Neural progenitor cell (in vitro differentiated cells): ENCODE results near the gene STAG3.
"Not testable (repeated sequence)": the region's sequence is repeated elsewhere in the genome, so short reads cannot be mapped to it uniquely, and the experiment has no call there.

ENCODE experiments used
- CTCF ChIP-seq: fragments of 200-600 bp; sonication (generic); IDR thresholded peaks from 2 replicates; pipeline ENCODE4 v1.5.1; 2017; ENCODE audit warnings: antibody characterized with exemption, mild to moderate bottlenecking
- EZH2 ChIP-seq: fragments of 200-600 bp; sonication (generic); IDR thresholded peaks from 2 replicates; pipeline ENCODE4 v1.6.1; 2017; ENCODE audit warnings: antibody characterized with exemption, mild to moderate bottlenecking, moderate library complexity
- EZH2phosphoT487 ChIP-seq: fragments of 200-600 bp; sonication (generic); IDR thresholded peaks from 2 replicates; pipeline ENCODE4 v1.6.1; 2017; ENCODE audit warnings: antibody characterized with exemption

GRCh38 chr7:100243385-100243784 lies 65.7 kb downstream of the STAG3 start:
- TF ChIP-seq CTCF, EZH2phosphoT487, EZH2: not testable (repeated sequence)
